ENCODE measurements around the gene BIRC3. TPM values are rescaled to one million over a fixed set of nuclear protein-coding genes. Genes with fewer than 3 reads are reported as not detected.

BIRC3 gene
- polyA plus RNA-seq, 1 donor (not counting 4 experiments of a cell fraction or from before 2014, with no cell fraction given) = 2.1 TPM

- Histone ChIP-seq H3K4me3 (ENCODE audit: control insufficient read depth in 2 of 3, extremely low read depth in 1 of 3, insufficient read depth in 2 of 3, low read depth in 1 of 3, low read length in 3 of 3) (no peak overlapping the region), H3K27ac (ENCODE audit: control insufficient read depth, insufficient read depth, low read length) (no peak overlapping the region), H3K4me2 (ENCODE audit: control insufficient read depth, extremely low read depth, insufficient read depth, low read depth, low read length) (no peak overlapping the region), H3K9me3 (ENCODE audit: control insufficient read depth, low read depth, low read length) (no peaks in the 10 kb centered on the region), H3K27me3 (ENCODE audit: control insufficient read depth, extremely low read depth, insufficient read depth, low read length) (no peaks in the 10 kb centered on the region), H3K36me3 (ENCODE audit: control insufficient read depth in 2 of 2, extremely low read depth in 1 of 2, insufficient read depth in 2 of 2, low read length in 2 of 2) (no peaks in the 10 kb centered on the region), H3K9ac (ENCODE audit: control insufficient read depth, extremely low read depth, insufficient read depth, low read length) (no peak overlapping the region), H2AFZ (ENCODE audit: control insufficient read depth, low read length) (no peak overlapping the region), H3K9me1 (ENCODE audit: control insufficient read depth, extremely low read depth, insufficient read depth, low read length) (no peaks in the 10 kb centered on the region), H3K79me2 (ENCODE audit: control insufficient read depth, insufficient read depth, low read length) (no peaks in the 10 kb centered on the region), H3K4me1 (ENCODE audit: control insufficient read depth, extremely low read depth, insufficient read depth, low read length) (peaks cover 4% of the 10 kb centered on the region), H4K20me1 (ENCODE audit: control insufficient read depth, extremely low read depth, insufficient read depth, low read length) (no peaks in the 10 kb centered on the region)
- DNase-seq (ENCODE audit: low read depth, low spot score) = no peak
- TF ChIP-seq CTCF (optimal IDR thresholded peaks at IDR 0.05 in 1 of 3, IDR thresholded peaks at IDR 0.05 in 1 of 3, conservative IDR thresholded peaks at IDR 0.05 in 1 of 3; ENCODE audit: extremely low read depth in 1 of 3, insufficient read depth in 2 of 3, low read length in 3 of 3) (no peak), EZH2 (IDR thresholded peaks at IDR 0.05; ENCODE audit: low read length) (no peak)
- dilution Hi-C loops (cut with MboI; ENCODE audit: extremely low pct_ligation_motif_present, low sequenced_read_pairs) = no loop called here
- FAIRE-seq = no peak
Observed at GRCh38 chr11:102292933-102293332, 24.4 kb upstream of the BIRC3 start.

GRCh38 chr11:102293873-102294601 is 23.2 kb upstream of the BIRC3 start:
- Histone ChIP-seq H3K4me2 (ENCODE audit: control insufficient read depth, extremely low read depth, insufficient read depth, low read depth, low read length) (peak overlapping the region; percentile 40), H3K4me1 (ENCODE audit: control insufficient read depth, extremely low read depth, insufficient read depth, low read length) (peaks cover 4% of the 10 kb centered on the region), H3K79me2 (ENCODE audit: control insufficient read depth, insufficient read depth, low read length) (no peaks in the 10 kb centered on the region), H2AFZ (ENCODE audit: control insufficient read depth, low read length) (no peak overlapping the region), H3K27me3 (ENCODE audit: control insufficient read depth, extremely low read depth, insufficient read depth, low read length) (no peaks in the 10 kb centered on the region), H4K20me1 (ENCODE audit: control insufficient read depth, extremely low read depth, insufficient read depth, low read length) (no peaks in the 10 kb centered on the region), H3K36me3 (ENCODE audit: control insufficient read depth in 2 of 2, extremely low read depth in 1 of 2, insufficient read depth in 2 of 2, low read length in 2 of 2) (no peaks in the 10 kb centered on the region), H3K9me1 (ENCODE audit: control insufficient read depth, extremely low read depth, insufficient read depth, low read length) (no peaks in the 10 kb centered on the region), H3K9ac (ENCODE audit: control insufficient read depth, extremely low read depth, insufficient read depth, low read length) (no peak overlapping the region), H3K9me3 (ENCODE audit: control insufficient read depth, low read depth, low read length) (no peaks in the 10 kb centered on the region), H3K27ac (ENCODE audit: control insufficient read depth, insufficient read depth, low read length) (no peak overlapping the region), H3K4me3 (ENCODE audit: control insufficient read depth in 2 of 3, extremely low read depth in 1 of 3, insufficient read depth in 2 of 3, low read depth in 1 of 3, low read length in 3 of 3) (no peak overlapping the region)
- no peak for FAIRE-seq
- DNase-seq (ENCODE audit: low read depth, low spot score) = no peak
- dilution Hi-C loops (cut with MboI; ENCODE audit: extremely low pct_ligation_motif_present, low sequenced_read_pairs) = no loop called here
- no peak for TF ChIP-seq EZH2 (IDR thresholded peaks at IDR 0.05; ENCODE audit: low read length)
- TF ChIP-seq CTCF (optimal IDR thresholded peaks at IDR 0.05 in 1 of 3, IDR thresholded peaks at IDR 0.05 in 1 of 3, conservative IDR thresholded peaks at IDR 0.05 in 1 of 3; ENCODE audit: extremely low read depth in 1 of 3, insufficient read depth in 2 of 3, low read length in 3 of 3) = peak; percentile 46 to 73 (median 63)

All from keratinocyte (primary cell).